HEK293 (cell line): Measurements from ENCODE around the gene PARK7.

Source experiments
- GFI1B ChIP-seq: fragments of 450-650 bp; formaldehyde crosslinking; IDR thresholded peaks from 2 replicates; pipeline ENCODE4 v1.5.1; 2016; ENCODE audit warnings: missing biosample characterization, missing genetic modification characterization
- HOXC10 ChIP-seq: sonication (generic); formaldehyde crosslinking; IDR thresholded peaks from 2 replicates; pipeline ENCODE4 v1.8.1; 2023; ENCODE audit warnings: mild to moderate bottlenecking, missing genetic modification reagents
- REPIN1 ChIP-seq: fragments of 450-650 bp; formaldehyde crosslinking; IDR thresholded peaks from 2 replicates; pipeline ENCODE4 v1.5.1; 2017; ENCODE audit warnings: missing biosample characterization, missing genetic modification characterization, low read depth
- SCRT1 ChIP-seq: fragments of 450-650 bp; formaldehyde crosslinking; IDR thresholded peaks from 2 replicates; pipeline ENCODE4 v1.5.1; 2016; ENCODE audit warnings: missing biosample characterization, missing genetic modification characterization, borderline replicate concordance
- SP2 ChIP-seq: fragments of 450-650 bp; formaldehyde crosslinking; IDR thresholded peaks from 2 replicates; pipeline ENCODE4 v1.5.1; 2016; ENCODE audit warnings: missing biosample characterization, missing genetic modification characterization
- YY2 ChIP-seq: fragments of 450-650 bp; formaldehyde crosslinking; IDR thresholded peaks from 2 replicates; pipeline ENCODE4 v1.5.1; 2016; ENCODE audit warnings: missing biosample characterization, missing genetic modification characterization
- ZBTB21 ChIP-seq: fragments of 450-650 bp; formaldehyde crosslinking; IDR thresholded peaks from 2 replicates; pipeline ENCODE4 v1.5.1; 2017; ENCODE audit warnings: missing biosample characterization, missing genetic modification characterization
- ZNF121 ChIP-seq: fragments of 450-650 bp; formaldehyde crosslinking; IDR thresholded peaks from 2 replicates; pipeline ENCODE4 v1.5.1; 2016; ENCODE audit warnings: missing biosample characterization, missing genetic modification characterization
- ZNF146 ChIP-seq: fragments of 450-650 bp; formaldehyde crosslinking; IDR thresholded peaks from 2 replicates; pipeline ENCODE4 v1.5.1; 2016; ENCODE audit warnings: missing biosample characterization, missing genetic modification characterization
- ZNF16 ChIP-seq: fragments of 450-650 bp; formaldehyde crosslinking; IDR thresholded peaks from 2 replicates; pipeline ENCODE4 v1.5.1; 2016; ENCODE audit warnings: low read depth, missing biosample characterization, missing genetic modification characterization
- ZNF596 ChIP-seq: fragments of 450-650 bp; IDR thresholded peaks from 2 replicates; pipeline ENCODE4 v1.5.0; 2018; ENCODE audit warnings: missing biosample characterization, mild to moderate bottlenecking, missing genetic modification characterization, moderate library complexity
- ZNF677 ChIP-seq: fragments of 450-650 bp; IDR thresholded peaks from 2 replicates; pipeline ENCODE4 v1.5.0; 2018; ENCODE audit warnings: missing biosample characterization, mild to moderate bottlenecking, missing genetic modification characterization, moderate library complexity
- ZNF747 ChIP-seq: fragments of 450-650 bp; formaldehyde crosslinking; IDR thresholded peaks from 2 replicates; pipeline ENCODE4 v1.5.1; 2016; ENCODE audit warnings: missing biosample characterization, missing genetic modification characterization
- TF ChIP-seq, protein P1 (sequence below): fragments of 450-650 bp; formaldehyde crosslinking; IDR thresholded peaks from 2 replicates; pipeline ENCODE4 v1.5.1; 2016; ENCODE audit warnings: missing biosample characterization, missing genetic modification characterization

DNA sequence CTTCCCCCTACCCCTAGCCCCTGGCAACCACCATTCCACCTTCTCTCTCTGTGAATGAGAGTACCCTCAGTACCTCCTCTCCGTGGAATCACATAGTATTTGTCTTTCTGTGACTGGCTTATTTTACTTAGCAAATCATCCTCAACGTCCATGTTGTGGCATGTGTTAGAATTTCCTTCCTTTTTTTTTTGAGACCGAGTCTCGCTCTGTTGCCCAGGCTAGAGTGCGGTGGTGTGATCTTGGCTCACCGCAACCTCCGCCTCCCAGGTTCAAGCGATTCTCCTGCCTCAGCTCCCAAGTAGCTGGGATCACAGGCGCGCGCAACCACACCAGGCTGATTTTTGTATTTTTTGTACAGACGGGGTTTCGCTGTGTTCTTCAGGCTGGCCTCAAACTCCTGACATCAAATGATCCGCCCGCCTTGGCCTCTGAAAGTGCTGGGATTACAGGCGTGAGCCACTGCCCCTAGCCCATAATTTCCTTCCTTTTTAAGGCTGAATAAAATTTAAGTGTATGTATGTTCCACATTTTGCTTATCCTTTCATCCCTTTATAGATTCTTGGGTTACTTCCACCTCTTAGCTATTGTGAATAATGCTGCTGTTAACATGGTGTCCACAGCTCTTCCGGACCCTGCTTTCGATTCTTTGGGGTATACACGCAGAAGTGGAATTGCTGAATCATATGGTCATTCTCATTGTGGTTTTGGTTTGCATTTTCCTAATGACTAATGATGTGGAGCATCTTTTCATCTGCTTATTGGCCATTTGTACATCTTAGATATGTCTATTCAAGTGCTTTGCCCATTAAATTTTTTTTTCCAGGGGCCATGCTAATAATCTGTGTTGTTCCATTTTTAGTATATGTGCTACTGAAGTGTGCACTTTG lies 32.3 kb downstream of the PARK7 start:
- TF ChIP-seq, protein P1, sequence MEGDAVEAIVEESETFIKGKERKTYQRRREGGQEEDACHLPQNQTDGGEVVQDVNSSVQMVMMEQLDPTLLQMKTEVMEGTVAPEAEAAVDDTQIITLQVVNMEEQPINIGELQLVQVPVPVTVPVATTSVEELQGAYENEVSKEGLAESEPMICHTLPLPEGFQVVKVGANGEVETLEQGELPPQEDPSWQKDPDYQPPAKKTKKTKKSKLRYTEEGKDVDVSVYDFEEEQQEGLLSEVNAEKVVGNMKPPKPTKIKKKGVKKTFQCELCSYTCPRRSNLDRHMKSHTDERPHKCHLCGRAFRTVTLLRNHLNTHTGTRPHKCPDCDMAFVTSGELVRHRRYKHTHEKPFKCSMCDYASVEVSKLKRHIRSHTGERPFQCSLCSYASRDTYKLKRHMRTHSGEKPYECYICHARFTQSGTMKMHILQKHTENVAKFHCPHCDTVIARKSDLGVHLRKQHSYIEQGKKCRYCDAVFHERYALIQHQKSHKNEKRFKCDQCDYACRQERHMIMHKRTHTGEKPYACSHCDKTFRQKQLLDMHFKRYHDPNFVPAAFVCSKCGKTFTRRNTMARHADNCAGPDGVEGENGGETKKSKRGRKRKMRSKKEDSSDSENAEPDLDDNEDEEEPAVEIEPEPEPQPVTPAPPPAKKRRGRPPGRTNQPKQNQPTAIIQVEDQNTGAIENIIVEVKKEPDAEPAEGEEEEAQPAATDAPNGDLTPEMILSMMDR (tag by site-specific recombination): no peak
- no peak for TF ChIP-seq ZNF121 (tag by site-specific recombination)
- TF ChIP-seq GFI1B: no peak
- no peak for TF ChIP-seq ZNF747
- no peak for TF ChIP-seq ZNF146 (tag by site-specific recombination)
- no peak for TF ChIP-seq REPIN1
- TF ChIP-seq HOXC10 (CRISPR knock-in tag): no peak
- TF ChIP-seq SP2 (tag by site-specific recombination): no peak
- no peak for TF ChIP-seq ZNF677 (tag by site-specific recombination)
- no peak for TF ChIP-seq YY2 (tag by site-specific recombination)
- no peak for TF ChIP-seq ZNF596 (tag by site-specific recombination)
- TF ChIP-seq ZBTB21 (tag by site-specific recombination): no peak
- TF ChIP-seq SCRT1 (tag by site-specific recombination): no peak
- TF ChIP-seq ZNF16: no peak
